IMR-90 (cell line): Measurements from ENCODE around the gene ARL14. TPM values are rescaled to one million over a fixed set of nuclear protein-coding genes. Genes with fewer than 3 reads are reported as not detected.

Experiments
- ATAC-seq: fragments of 200-7000 bp; cut with Tn5 transposase; 2 replicates; pipeline ENCODE4 v1.9.1; 2020; ENCODE audit warnings: low read depth, mild to moderate bottlenecking, moderate library complexity
- BruUV-seq: library from RNA; stranded (reverse); fragments of 400-500 nt; replicated peaks from 2 replicates; lab custom pipeline; 2021; lab: Mats Ljungman, UMichigan
- CTCF ChIA-PET: fragments of 300-600 bp; formaldehyde crosslinking; extraction: SDS; loops from one replicate; lab custom pipeline; 2021; ENCODE audit warnings: antibody characterized with exemption; lab: Yijun Ruan, JAX
- POLR2A ChIA-PET: fragments of 300-600 bp; sonication (Branson Sonifier 250); formaldehyde crosslinking; loops from one replicate; lab custom pipeline; 2022; ENCODE audit warnings: antibody characterized with exemption; ENCODE audit not compliant: unreplicated experiment; lab: Charles Lee
- DNase-seq: peaks from one replicate; pipeline ENCODE4 v3.0.0; 2013
- H2AFZ ChIP-seq: replicated peaks from 2 replicates; pipeline ENCODE3; 2013; ENCODE audit warnings: low read length, mild to moderate bottlenecking; ENCODE audit not compliant: poor library complexity
- H2AK5ac ChIP-seq: 2 replicates; pipeline ENCODE4 v1.6.1; 2013; ENCODE audit warnings: low read depth, low read length, inconsistent platforms
- H2AK9ac ChIP-seq: replicated peaks from 2 replicates; pipeline ENCODE3; 2013; ENCODE audit warnings: mild to moderate bottlenecking, low read depth, low read length, moderate library complexity; ENCODE audit not compliant: poor library complexity
- H2BK120ac ChIP-seq: 2 replicates; pipeline ENCODE4 v1.6.1; 2013; ENCODE audit warnings: low read depth, low read length, inconsistent platforms
- H2BK15ac ChIP-seq: 3 replicates; pipeline ENCODE4 v1.6.1; 2013; ENCODE audit warnings: low read depth, low read length, inconsistent platforms
- H2BK20ac ChIP-seq: 2 replicates; pipeline ENCODE4 v1.6.1; 2013; ENCODE audit warnings: low read depth, mild to moderate bottlenecking, inconsistent platforms, low read length, moderate library complexity
- H2BK5ac ChIP-seq: 2 replicates; pipeline ENCODE4 v1.6.1; 2013; ENCODE audit warnings: mild to moderate bottlenecking, low read depth, low read length, inconsistent platforms; ENCODE audit not compliant: poor library complexity, severe bottlenecking
- H3K14ac ChIP-seq: replicated peaks from 2 replicates; pipeline ENCODE4 v1.6.1; 2013; ENCODE audit warnings: low read depth, low read length, inconsistent platforms
- H3K18ac ChIP-seq: 2 replicates; pipeline ENCODE4 v1.6.1; 2013; ENCODE audit warnings: low read depth, low read length, control low read depth
- H3K23ac ChIP-seq: 2 replicates; pipeline ENCODE4 v1.6.1; 2013; ENCODE audit warnings: low read depth, low read length, inconsistent platforms
- H3K27ac ChIP-seq: 2 replicates; pipeline ENCODE4 v1.5.1; 2013; ENCODE audit warnings: mild to moderate bottlenecking, control low read depth, low read length; ENCODE audit not compliant: insufficient read depth
- H3K27me3 ChIP-seq: 2 replicates; pipeline ENCODE4 v1.6.1; 2013; ENCODE audit warnings: low read length; ENCODE audit not compliant: control insufficient read depth, insufficient read depth
- H3K36me3 ChIP-seq: 2 replicates; pipeline ENCODE4 v1.6.1; 2013; ENCODE audit warnings: low read length, mixed read lengths; ENCODE audit not compliant: control insufficient read depth, insufficient read depth
- H3K4ac ChIP-seq: 2 replicates; pipeline ENCODE4 v1.6.1; 2013; ENCODE audit warnings: low read depth, low read length, inconsistent platforms
- H3K4me1 ChIP-seq: 2 replicates; pipeline ENCODE4 v1.6.1; 2013; ENCODE audit warnings: low read length, mixed read lengths; ENCODE audit not compliant: control insufficient read depth, insufficient read depth
- H3K4me2 ChIP-seq: 2 replicates; pipeline ENCODE4 v1.6.1; 2013; ENCODE audit warnings: low read depth, mild to moderate bottlenecking, control low read depth, low read length, moderate library complexity
- H3K4me3 ChIP-seq: 2 replicates; pipeline ENCODE4 v1.5.1; 2013; ENCODE audit warnings: low read depth, mild to moderate bottlenecking, control low read depth, low read length, moderate library complexity; ENCODE audit not compliant: insufficient read depth
- H3K56ac ChIP-seq: 2 replicates; pipeline ENCODE4 v1.6.1; 2013; ENCODE audit warnings: low read length, inconsistent platforms; ENCODE audit not compliant: insufficient read depth; ENCODE audit errors: extremely low read depth
- H3K79me1 ChIP-seq, 2 experiments: 2 replicates each; pipeline ENCODE4 v1.6.1; 2013; ENCODE audit warnings: low read length in 2 of 2, inconsistent platforms in 1 of 2, low read depth in 1 of 2
- H3K9ac ChIP-seq: 2 replicates; pipeline ENCODE4 v1.6.1; 2013; ENCODE audit warnings: low read depth, low read length, control low read depth
- H3K9me1 ChIP-seq: 2 replicates; pipeline ENCODE4 v1.6.1; 2013; ENCODE audit warnings: low read length, inconsistent platforms; ENCODE audit not compliant: insufficient read depth
- H3K9me3 ChIP-seq: 2 replicates; pipeline ENCODE4 v1.6.1; 2013; ENCODE audit warnings: low read length; ENCODE audit not compliant: control insufficient read depth, insufficient read depth
- H4K20me1 ChIP-seq: 2 replicates; pipeline ENCODE4 v1.6.1; 2013; ENCODE audit warnings: low read length, inconsistent platforms; ENCODE audit not compliant: insufficient read depth
- H4K5ac ChIP-seq: 2 replicates; pipeline ENCODE4 v1.6.1; 2013; ENCODE audit warnings: mild to moderate bottlenecking, low read depth, low read length, control low read depth
- H4K8ac ChIP-seq, 2 experiments: 2 replicates each; pipeline ENCODE4 v1.6.1; 2013; ENCODE audit warnings: low read depth in 2 of 2, low read length in 2 of 2, control low read depth in 1 of 2, inconsistent platforms in 1 of 2
- H4K91ac ChIP-seq: 2 replicates; pipeline ENCODE4 v1.6.1; 2013; ENCODE audit warnings: low read depth, low read length, inconsistent platforms; ENCODE audit not compliant: insufficient read depth
- BHLHE40 ChIP-seq: fragments of 150-350 bp; IDR thresholded peaks from 2 replicates; pipeline ENCODE4 v1.6.1; 2016; ENCODE audit warnings: mild to moderate bottlenecking, low read depth, low read length
- CHD1 ChIP-seq: IDR thresholded peaks from 2 replicates; pipeline ENCODE4 v1.6.1; 2012; ENCODE audit warnings: low read depth, low read length, improper control_type of control experiment
- CTCF ChIP-seq: conservative IDR thresholded peaks from 2 replicates; pipeline ENCODE4 v1.5.1; 2012; ENCODE audit warnings: mild to moderate bottlenecking, low read depth, low read length, improper control_type of control experiment
- FOS ChIP-seq: fragments of 150-350 bp; IDR thresholded peaks from 2 replicates; pipeline ENCODE4 v1.6.1; 2016; ENCODE audit warnings: low read depth, low read length
- MAFK ChIP-seq: IDR thresholded peaks from 2 replicates; pipeline ENCODE4 v1.6.1; 2012; ENCODE audit warnings: low read depth, low read length, improper control_type of control experiment
- MAZ ChIP-seq: IDR thresholded peaks from 2 replicates; pipeline ENCODE4 v1.6.1; 2012; ENCODE audit warnings: low read depth, mild to moderate bottlenecking, low read length, improper control_type of control experiment, moderate library complexity, borderline replicate concordance
- MXI1 ChIP-seq: IDR thresholded peaks from 2 replicates; pipeline ENCODE4 v1.6.1; 2012; ENCODE audit warnings: low read depth, mild to moderate bottlenecking, low read length, moderate library complexity, borderline replicate concordance
- NFE2L2 ChIP-seq: fragments of 150-350 bp; IDR thresholded peaks from 2 replicates; pipeline ENCODE4 v1.6.1; 2016; ENCODE audit warnings: low read depth, mild to moderate bottlenecking, low read length
- POLR2A ChIP-seq: IDR thresholded peaks from 2 replicates; pipeline ENCODE4 v1.6.1; 2012; ENCODE audit warnings: mild to moderate bottlenecking, low read depth, low read length
- RAD21 ChIP-seq: IDR thresholded peaks from 2 replicates; pipeline ENCODE4 v1.6.1; 2012; ENCODE audit warnings: low read length, improper control_type of control experiment
- RCOR1 ChIP-seq: IDR thresholded peaks from 2 replicates; pipeline ENCODE4 v1.6.1; 2012; ENCODE audit warnings: mild to moderate bottlenecking, low read length, improper control_type of control experiment; ENCODE audit not compliant: insufficient replicate concordance
- RFX5 ChIP-seq: IDR thresholded peaks from 2 replicates; pipeline ENCODE4 v1.8.0; 2012; ENCODE audit warnings: low read depth, mild to moderate bottlenecking, low read length, moderate library complexity
- SMC3 ChIP-seq: fragments of 150-350 bp; IDR thresholded peaks from 2 replicates; pipeline ENCODE4 v1.6.1; 2016; ENCODE audit warnings: low read depth, mild to moderate bottlenecking, antibody characterized with exemption, low read length, moderate library complexity
- WGBS, 2 experiments: methylation state at CpG; one replicate each; pipeline versions ENCODE4 v1.1.5 to v1.1.7; 2013; ENCODE audit warnings: missing lambda C conversion rate in 2 of 2; ENCODE audit not compliant: insufficient read length in 1 of 2; ENCODE audit errors: extremely low coverage in 2 of 2; 5-methylcytosine and 5-hydroxymethylcytosine counted together
- dilution Hi-C: fragments of 300-500 bp; cut with HindIII; formaldehyde crosslinking; loops from one replicate; pipeline ENCODE4 v1.14.3; 2018; ENCODE audit warnings: low sequenced_read_pairs; ENCODE audit not compliant: unreplicated experiment
- in situ Hi-C: fragments of 300-500 bp; cut with MboI; formaldehyde crosslinking; loops from 3 replicates; pipeline ENCODE4 v1.14.3; 2019; ENCODE audit warnings: low sequenced_read_pairs, inconsistent platforms, mixed read lengths
- intact Hi-C: fragments of 100-400 bp; cut with micrococcal nuclease; formaldehyde crosslinking; loops from 2 replicates; pipeline ENCODE4 v1.10.0; 2022
- polyA plus RNA-seq, 3 experiments: library from polyadenylated mRNA; depleted of rRNA; stranded (reverse); fragments of >200 nt; gene quantifications; 2 replicates each; pipeline ENCODE4 v1.2.3, GENCODE V29; 2012; ENCODE audit warnings: low replicate concordance in 1 of 3
- total RNA-seq: library from RNA; depleted of rRNA; stranded (reverse); fragments of >200 nt; gene quantifications from 2 replicates; pipeline ENCODE4 v1.2.3, GENCODE V29; 2012
- TF ChIP-seq, protein P1 (sequence below): fragments of 150-350 bp; IDR thresholded peaks from 2 replicates; pipeline ENCODE4 v1.6.1; 2016; ENCODE audit warnings: low read depth, mild to moderate bottlenecking, low read length, moderate library complexity, borderline replicate concordance
- TF ChIP-seq, protein P2 (sequence below): fragments of 150-350 bp; IDR thresholded peaks from 2 replicates; pipeline ENCODE4 v1.6.1; 2017; ENCODE audit warnings: mild to moderate bottlenecking, antibody characterized with exemption, low read length, low read depth

ARL14 gene
- total and polyA plus RNA-seq, 2 of the 4 experiments (the other 2 are of a cell fraction) = 0.15 to 0.18 TPM

- H4K8ac ChIP-seq = peak overlapping the region in 1 of 2 experiments; percentile 60; a peak in 1 of 4 replicates
- no peak overlapping the region for H3K56ac ChIP-seq
- H3K79me1 ChIP-seq = no peaks in the 10 kb centered on the region
- DNase-seq (peak; percentile 19), ATAC-seq (peak; percentile 71)
- no peak overlapping the region for H2BK15ac ChIP-seq
- WGBS, 2 experiments = no CpG with 5 or more reads among the region's 6 CpGs
- H4K20me1 ChIP-seq = no peaks in the 10 kb centered on the region
- H3K18ac ChIP-seq = peak overlapping the region; percentile 57
- H3K4ac ChIP-seq = no peak overlapping the region
- H3K9me3 ChIP-seq = no peaks in the 10 kb centered on the region
- H2BK120ac ChIP-seq = peak overlapping the region; percentile 0; the same call in 1 of the 2 replicates
- no peak overlapping the region for H2BK5ac ChIP-seq
- no peak overlapping the region for H3K14ac ChIP-seq
- peak overlapping the region; percentile 0 for H2AFZ ChIP-seq
- H3K36me3 ChIP-seq = no peaks in the 10 kb centered on the region
- peak overlapping the region; percentile 87 for H4K5ac ChIP-seq
- dilution Hi-C loops = no loop called here
- H2AK9ac ChIP-seq = no peak overlapping the region
- H3K27me3 ChIP-seq = no peaks in the 10 kb centered on the region
- no peaks in the 10 kb centered on the region for H3K9me1 ChIP-seq
- no TSS peak for BruUV-seq
- H3K9ac ChIP-seq = peak overlapping the region; percentile 77
- intact Hi-C loops = no loop called here
- TF ChIP-seq POLR2A (no peak), RCOR1 (no peak), MXI1 (no peak), RAD21 (no peak), FOS (no peak), MAZ (no peak), MAFK (no peak), CHD1 (no peak), RFX5 (no peak), BHLHE40 (no peak), NFE2L2 (no peak), CTCF (no peak), SMC3 (no peak)
- TF ChIP-seq, protein P1, sequence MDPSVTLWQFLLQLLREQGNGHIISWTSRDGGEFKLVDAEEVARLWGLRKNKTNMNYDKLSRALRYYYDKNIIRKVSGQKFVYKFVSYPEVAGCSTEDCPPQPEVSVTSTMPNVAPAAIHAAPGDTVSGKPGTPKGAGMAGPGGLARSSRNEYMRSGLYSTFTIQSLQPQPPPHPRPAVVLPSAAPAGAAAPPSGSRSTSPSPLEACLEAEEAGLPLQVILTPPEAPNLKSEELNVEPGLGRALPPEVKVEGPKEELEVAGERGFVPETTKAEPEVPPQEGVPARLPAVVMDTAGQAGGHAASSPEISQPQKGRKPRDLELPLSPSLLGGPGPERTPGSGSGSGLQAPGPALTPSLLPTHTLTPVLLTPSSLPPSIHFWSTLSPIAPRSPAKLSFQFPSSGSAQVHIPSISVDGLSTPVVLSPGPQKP = no peak
- TF ChIP-seq, protein P2, sequence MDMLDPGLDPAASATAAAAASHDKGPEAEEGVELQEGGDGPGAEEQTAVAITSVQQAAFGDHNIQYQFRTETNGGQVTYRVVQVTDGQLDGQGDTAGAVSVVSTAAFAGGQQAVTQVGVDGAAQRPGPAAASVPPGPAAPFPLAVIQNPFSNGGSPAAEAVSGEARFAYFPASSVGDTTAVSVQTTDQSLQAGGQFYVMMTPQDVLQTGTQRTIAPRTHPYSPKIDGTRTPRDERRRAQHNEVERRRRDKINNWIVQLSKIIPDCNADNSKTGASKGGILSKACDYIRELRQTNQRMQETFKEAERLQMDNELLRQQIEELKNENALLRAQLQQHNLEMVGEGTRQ = no peak
- no peak overlapping the region for H2AK5ac ChIP-seq
- H4K91ac ChIP-seq = no peak overlapping the region
- no peak overlapping the region for H3K27ac ChIP-seq
- peak overlapping the region; percentile 90 for H3K4me2 ChIP-seq
- peaks cover 1% of the 10 kb centered on the region; the same call in 1 of the 2 replicates for H3K4me1 ChIP-seq
- in situ Hi-C loops = no loop called here
- no peak overlapping the region; the same call in 1 of the 2 replicates for H3K4me3 ChIP-seq
- H2BK20ac ChIP-seq = no peak overlapping the region
- ChIA-PET CTCF (no interaction called here), POLR2A (no interaction called here)
- no peak overlapping the region for H3K23ac ChIP-seq
Measured at GRCh38 chr3:160671231-160671630, 5.7 kb upstream of the ARL14 start.
